ENCODE data around the gene MT4.

MT4 gene

DNA sequence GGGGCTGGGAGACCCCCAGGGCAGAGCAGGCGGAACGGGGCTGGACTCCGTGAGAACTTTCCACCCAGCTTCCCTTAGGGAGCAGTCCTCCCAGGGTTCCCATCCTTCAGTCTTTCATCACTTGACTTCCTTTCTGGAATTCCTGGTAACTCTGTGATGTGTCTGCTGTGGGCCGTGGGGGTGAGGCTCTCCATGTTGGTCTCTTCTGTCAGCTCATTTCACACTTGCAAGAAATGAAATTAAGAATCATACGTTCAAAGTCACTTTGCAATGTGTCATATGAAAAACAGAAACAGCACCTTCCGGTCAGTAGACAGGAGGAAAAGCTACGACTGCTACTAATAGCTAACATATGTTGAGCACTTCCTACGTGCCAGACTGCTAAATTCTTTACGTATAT lies 39.6 kb upstream of the MT4 start:
- Histone ChIP-seq H3K9me3 (replicated peaks; ENCODE audit: insufficient read depth, low read length) (no peaks in the 10 kb centered on the region), H3F3A (ENCODE audit: insufficient read depth, low read length) (no peaks in the 10 kb centered on the region), H3K27ac (ENCODE audit: low read length) (no peak overlapping the region), H3K9ac (ENCODE audit: low read length) (no peak overlapping the region), H3K4me2 (ENCODE audit: low read depth, low read length) (no peak overlapping the region), H3K79me2 (ENCODE audit: low read length) (no peaks in the 10 kb centered on the region), H3K4me1 (ENCODE audit: low read length) (peaks cover 4% of the 10 kb centered on the region), H3K9me2 (replicated peaks; ENCODE audit: insufficient read depth, low read length) (no peaks in the 10 kb centered on the region), H3K4me3 (ENCODE audit: low read length) (no peak overlapping the region), H2AFZ (ENCODE audit: low read length) (no peak overlapping the region), H3K36me3 (replicated peaks; ENCODE audit: insufficient read depth, low read length) (no peaks in the 10 kb centered on the region), H3K27me3 (replicated peaks; ENCODE audit: insufficient read depth, low read length) (0 out of 2 replicates have a peak, but pooled peaks cover 4% of the 10 kb centered on the region), H4K20me1 (ENCODE audit: insufficient read depth, low read length) (no peaks in the 10 kb centered on the region)
- TF ChIP-seq EZH2 (optimal IDR thresholded peaks at IDR 0.05; ENCODE audit: low read depth, low read length) (no peak), EZH2phosphoT487 (IDR thresholded peaks at IDR 0.05; ENCODE audit: low read length) (no peak)
- TF ChIP-seq, protein P1, sequence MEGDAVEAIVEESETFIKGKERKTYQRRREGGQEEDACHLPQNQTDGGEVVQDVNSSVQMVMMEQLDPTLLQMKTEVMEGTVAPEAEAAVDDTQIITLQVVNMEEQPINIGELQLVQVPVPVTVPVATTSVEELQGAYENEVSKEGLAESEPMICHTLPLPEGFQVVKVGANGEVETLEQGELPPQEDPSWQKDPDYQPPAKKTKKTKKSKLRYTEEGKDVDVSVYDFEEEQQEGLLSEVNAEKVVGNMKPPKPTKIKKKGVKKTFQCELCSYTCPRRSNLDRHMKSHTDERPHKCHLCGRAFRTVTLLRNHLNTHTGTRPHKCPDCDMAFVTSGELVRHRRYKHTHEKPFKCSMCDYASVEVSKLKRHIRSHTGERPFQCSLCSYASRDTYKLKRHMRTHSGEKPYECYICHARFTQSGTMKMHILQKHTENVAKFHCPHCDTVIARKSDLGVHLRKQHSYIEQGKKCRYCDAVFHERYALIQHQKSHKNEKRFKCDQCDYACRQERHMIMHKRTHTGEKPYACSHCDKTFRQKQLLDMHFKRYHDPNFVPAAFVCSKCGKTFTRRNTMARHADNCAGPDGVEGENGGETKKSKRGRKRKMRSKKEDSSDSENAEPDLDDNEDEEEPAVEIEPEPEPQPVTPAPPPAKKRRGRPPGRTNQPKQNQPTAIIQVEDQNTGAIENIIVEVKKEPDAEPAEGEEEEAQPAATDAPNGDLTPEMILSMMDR (IDR thresholded peaks at IDR 0.05; ENCODE audit: low read length) = no peak
- DNase-seq = no peak

DNA sequence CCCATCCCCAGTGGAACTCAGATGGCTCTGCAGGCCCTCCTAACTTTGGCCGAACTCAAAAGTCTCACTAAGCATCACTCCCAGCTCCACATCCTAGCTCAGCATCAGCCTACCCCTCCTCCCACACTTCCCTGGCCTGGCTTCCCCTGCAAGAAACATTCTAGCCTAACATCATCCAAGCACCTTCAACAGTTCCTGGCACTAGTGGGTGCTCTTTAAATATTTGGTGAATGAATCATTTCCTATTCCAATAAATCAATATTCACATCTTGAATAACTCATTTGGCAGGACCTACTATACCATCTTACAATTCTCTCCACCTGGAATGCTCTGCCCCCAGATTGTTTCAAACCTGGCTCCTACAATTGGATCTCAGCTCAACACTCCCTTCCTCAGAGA lies 34.0 kb upstream of the MT4 start:
- H3K79me2 ChIP-seq (ENCODE audit: low read length) = no peaks in the 10 kb centered on the region
- H3K9me3 ChIP-seq (replicated peaks; ENCODE audit: insufficient read depth, low read length) = no peaks in the 10 kb centered on the region
- no peak for DNase-seq
- no peaks in the 10 kb centered on the region for H3K4me1 ChIP-seq (ENCODE audit: low read length)
- TF ChIP-seq, protein P1 (IDR thresholded peaks at IDR 0.05; ENCODE audit: low read length) = no peak
- TF ChIP-seq EZH2phosphoT487 (IDR thresholded peaks at IDR 0.05; ENCODE audit: low read length) = no peak
- TF ChIP-seq EZH2 (optimal IDR thresholded peaks at IDR 0.05; ENCODE audit: low read depth, low read length) = no peak
- H3K27me3 ChIP-seq (replicated peaks; ENCODE audit: insufficient read depth, low read length) = 0 out of 2 replicates have a peak, but pooled peaks cover 4% of the 10 kb centered on the region
- no peak overlapping the region for H2AFZ ChIP-seq (ENCODE audit: low read length)
- H3K36me3 ChIP-seq (replicated peaks; ENCODE audit: insufficient read depth, low read length) = no peaks in the 10 kb centered on the region
- H3K9ac ChIP-seq (ENCODE audit: low read length) = no peak overlapping the region
- no peaks in the 10 kb centered on the region for H3F3A ChIP-seq (ENCODE audit: insufficient read depth, low read length)
- no peak overlapping the region for H3K4me3 ChIP-seq (ENCODE audit: low read length)
- no peak overlapping the region for H3K27ac ChIP-seq (ENCODE audit: low read length)
- no peak overlapping the region for H3K4me2 ChIP-seq (ENCODE audit: low read depth, low read length)
- no peaks in the 10 kb centered on the region for H3K9me2 ChIP-seq (replicated peaks; ENCODE audit: insufficient read depth, low read length)
- no peaks in the 10 kb centered on the region for H4K20me1 ChIP-seq (ENCODE audit: insufficient read depth, low read length)

DNA sequence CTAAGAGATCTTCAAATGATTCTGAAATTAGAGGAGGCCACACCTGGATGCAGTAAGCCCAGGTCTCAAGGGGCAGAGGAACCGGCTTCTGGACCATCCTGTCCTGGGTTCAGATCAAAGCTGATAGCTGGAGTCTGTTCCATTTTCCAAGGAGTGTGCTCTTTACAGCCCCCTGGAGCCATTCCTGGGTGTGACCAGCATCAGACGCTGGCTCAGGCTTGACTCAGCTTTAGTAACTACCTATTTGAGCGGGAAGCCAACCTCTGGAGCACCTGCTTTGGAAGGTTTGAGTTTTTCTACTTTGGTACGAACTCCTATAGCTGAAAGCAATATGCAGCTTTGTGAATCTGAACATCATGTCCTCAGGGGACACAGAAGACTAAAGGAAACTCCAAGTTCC lies 32.2 kb upstream of the MT4 start:
- Histone ChIP-seq H3K9ac (ENCODE audit: low read length) (no peak overlapping the region), H3K36me3 (replicated peaks; ENCODE audit: insufficient read depth, low read length) (no peaks in the 10 kb centered on the region), H4K20me1 (ENCODE audit: insufficient read depth, low read length) (no peaks in the 10 kb centered on the region), H3K79me2 (ENCODE audit: low read length) (no peaks in the 10 kb centered on the region), H3K9me3 (replicated peaks; ENCODE audit: insufficient read depth, low read length) (no peaks in the 10 kb centered on the region), H3K27me3 (replicated peaks; ENCODE audit: insufficient read depth, low read length) (no peaks in the 10 kb centered on the region), H3F3A (ENCODE audit: insufficient read depth, low read length) (no peaks in the 10 kb centered on the region), H3K27ac (ENCODE audit: low read length) (no peak overlapping the region), H2AFZ (ENCODE audit: low read length) (no peak overlapping the region), H3K4me1 (ENCODE audit: low read length) (no peaks in the 10 kb centered on the region), H3K4me3 (ENCODE audit: low read length) (no peak overlapping the region), H3K4me2 (ENCODE audit: low read depth, low read length) (no peak overlapping the region), H3K9me2 (replicated peaks; ENCODE audit: insufficient read depth, low read length) (no peaks in the 10 kb centered on the region)
- DNase-seq = no peak
- TF ChIP-seq EZH2 (optimal IDR thresholded peaks at IDR 0.05; ENCODE audit: low read depth, low read length) (no peak), EZH2phosphoT487 (IDR thresholded peaks at IDR 0.05; ENCODE audit: low read length) (no peak)
- TF ChIP-seq, protein P1 (IDR thresholded peaks at IDR 0.05; ENCODE audit: low read length) = no peak

Data from MM.1S (cell line).